ENCODE measurements around the gene SPTBN1.
A peak's percentile ranks its signal among the peaks of the same experiment; 100 is the strongest.

The SPTBN1 gene

DNA sequence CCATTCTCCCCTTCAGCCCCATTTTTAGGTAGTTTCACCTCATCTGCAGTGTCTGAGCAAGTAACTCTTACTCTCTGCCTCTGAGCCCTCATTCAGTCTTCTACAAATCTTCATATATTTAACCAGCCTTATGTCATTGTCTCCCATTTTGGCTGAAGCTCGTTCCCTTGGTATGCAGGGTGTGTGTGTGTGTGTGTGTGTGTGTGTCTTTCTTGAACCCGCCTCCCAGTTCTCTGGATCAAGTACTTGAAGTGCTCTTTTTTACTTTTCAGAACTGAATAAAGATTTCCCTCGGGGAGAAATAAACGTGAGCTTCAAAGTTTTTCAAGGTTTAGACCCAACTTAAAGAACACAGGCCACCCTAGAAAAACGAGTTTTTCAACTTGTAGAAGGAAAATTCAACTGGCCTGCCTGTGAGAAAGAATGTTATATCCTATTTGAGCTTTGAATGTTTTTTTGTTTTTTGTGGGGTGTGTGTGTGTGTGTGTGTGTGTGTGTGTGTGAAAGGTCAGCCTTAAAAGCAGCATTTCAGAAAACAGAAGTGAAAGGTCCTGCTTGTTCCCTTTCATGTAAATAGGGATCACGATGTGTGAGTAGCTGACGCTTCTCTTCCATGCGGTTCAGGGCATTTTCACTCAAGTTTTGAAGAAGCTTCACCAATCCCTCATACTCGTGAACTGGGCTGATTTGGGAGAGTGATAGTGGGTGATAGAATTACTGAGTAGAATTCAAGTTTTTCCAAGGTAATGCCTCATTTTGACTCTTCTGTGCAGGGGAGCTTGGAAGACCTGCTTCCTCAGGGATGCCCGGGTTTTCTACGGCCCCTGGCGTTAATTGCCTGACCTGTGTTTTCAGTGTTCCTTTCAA is 216.7 kb downstream of the SPTBN1 start:
- peaks cover 18 to 26% of the 10 kb centered on the region in 2 donors for H3K36me3 ChIP-seq (ENCODE audit: control insufficient read depth in 1 of 2, insufficient read depth in 2 of 2, low read length in 2 of 2)
- H3K27me3 ChIP-seq (ENCODE audit: low read depth, low read length): no peaks in the 10 kb centered on the region
- H3K27ac ChIP-seq (ENCODE audit: low read length): peak overlapping the region; percentile 76
- H3K9me3 ChIP-seq (ENCODE audit: control insufficient read depth in 1 of 2, low read length in 2 of 2): no peaks in the 10 kb centered on the region
- peak overlapping the region in 1 of 2 donors; percentile 29 for H3K4me3 ChIP-seq (ENCODE audit: low read depth in 1 of 2, low read length in 2 of 2)
- H3K4me1 ChIP-seq (ENCODE audit: control insufficient read depth in 1 of 2, insufficient read depth in 2 of 2, low read length in 2 of 2): peaks cover 14 to 15% of the 10 kb centered on the region in 2 donors

DNA sequence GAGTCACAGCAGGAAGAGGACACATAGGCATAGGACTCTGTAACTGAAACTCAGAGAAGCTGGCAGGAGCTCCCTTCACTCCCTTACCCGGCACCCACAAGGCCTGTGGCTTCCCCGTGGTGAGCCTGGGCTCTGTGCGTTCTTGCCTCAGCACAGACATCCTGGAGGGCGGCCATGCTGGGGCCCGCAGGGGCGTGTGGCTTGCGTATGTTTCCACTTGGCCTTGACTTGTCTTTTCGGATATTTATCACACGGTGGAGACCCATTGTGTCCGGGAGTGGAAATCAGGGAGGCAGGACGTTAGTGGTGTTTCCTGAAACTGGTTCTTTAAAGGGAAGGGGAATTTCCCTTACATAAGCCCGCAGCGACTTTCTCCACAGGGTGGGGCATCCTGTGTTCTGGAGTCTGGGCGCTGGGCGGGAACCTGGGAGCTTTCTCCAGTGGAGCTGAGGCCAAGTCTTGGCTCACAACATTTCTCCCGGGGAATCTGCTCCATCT is 217.4 kb downstream of the SPTBN1 start:
- Histone ChIP-seq H3K27ac (ENCODE audit: low read length) (peak overlapping the region; percentile 76), H3K4me3 (ENCODE audit: low read depth in 1 of 2, low read length in 2 of 2) (peak overlapping the region in 1 of 2 donors; percentile 29), H3K36me3 (ENCODE audit: control insufficient read depth in 1 of 2, insufficient read depth in 2 of 2, low read length in 2 of 2) (peaks cover 13 to 19% of the 10 kb centered on the region in 2 donors), H3K4me1 (ENCODE audit: control insufficient read depth in 1 of 2, insufficient read depth in 2 of 2, low read length in 2 of 2) (peaks cover 13% of the 10 kb centered on the region in 2 donors), H3K27me3 (ENCODE audit: low read depth, low read length) (no peaks in the 10 kb centered on the region), H3K9me3 (ENCODE audit: control insufficient read depth in 1 of 2, low read length in 2 of 2) (no peaks in the 10 kb centered on the region)

DNA sequence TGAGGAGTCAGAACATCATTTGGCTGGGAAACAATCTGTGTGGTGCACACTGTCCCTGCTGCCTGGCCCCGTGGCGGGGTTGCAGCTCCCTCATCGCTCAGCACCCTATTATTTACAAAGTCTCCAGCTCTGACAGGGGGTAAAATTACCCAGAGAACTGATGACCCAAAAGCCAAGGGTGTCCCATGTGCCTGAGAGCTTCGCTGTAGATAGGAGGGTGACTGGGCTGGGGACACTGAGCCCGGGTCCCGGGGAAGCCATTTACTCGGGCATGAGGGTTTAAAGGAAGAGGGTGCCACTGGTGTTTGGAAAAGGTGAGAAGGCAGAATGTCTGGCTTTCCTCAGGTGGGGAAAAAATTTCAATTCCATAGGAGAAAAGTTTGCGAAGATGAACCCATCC is 219.2 kb downstream of the SPTBN1 start:
- Histone ChIP-seq H3K27me3 (ENCODE audit: low read depth, low read length) (no peaks in the 10 kb centered on the region), H3K4me1 (ENCODE audit: control insufficient read depth in 1 of 2, insufficient read depth in 2 of 2, low read length in 2 of 2) (peaks cover 0 to 1% of the 10 kb centered on the region in 2 donors), H3K4me3 (ENCODE audit: low read depth in 1 of 2, low read length in 2 of 2) (no peak overlapping the region), H3K36me3 (ENCODE audit: control insufficient read depth in 1 of 2, insufficient read depth in 2 of 2, low read length in 2 of 2) (peaks cover 3 to 5% of the 10 kb centered on the region in 2 donors), H3K9me3 (ENCODE audit: control insufficient read depth in 1 of 2, low read length in 2 of 2) (no peaks in the 10 kb centered on the region), H3K27ac (ENCODE audit: low read length) (no peak overlapping the region)

DNA sequence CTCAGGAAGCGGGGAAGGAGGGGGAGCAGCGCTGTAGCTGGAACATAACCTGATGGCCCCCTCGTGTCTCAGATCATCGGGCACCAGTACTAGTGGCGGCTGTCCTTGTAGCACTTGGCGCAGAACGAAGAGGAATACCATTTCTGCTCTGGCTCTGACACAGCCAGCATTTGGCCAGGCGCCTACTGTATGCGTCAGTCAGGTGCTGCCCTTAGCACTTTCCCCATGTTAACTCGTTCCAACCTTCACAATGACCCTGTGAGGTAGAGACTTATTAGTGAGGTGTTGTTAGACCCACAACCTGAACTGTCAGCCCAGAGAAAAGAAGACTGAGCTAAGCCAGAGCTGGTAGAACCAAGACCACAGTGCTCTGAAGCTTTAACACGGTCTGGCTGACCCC is 219.6 kb downstream of the SPTBN1 start:
- peaks cover 0 to under 1% of the 10 kb centered on the region in 2 donors for H3K36me3 ChIP-seq (ENCODE audit: control insufficient read depth in 1 of 2, insufficient read depth in 2 of 2, low read length in 2 of 2)
- H3K4me1 ChIP-seq (ENCODE audit: control insufficient read depth in 1 of 2, insufficient read depth in 2 of 2, low read length in 2 of 2): peaks cover 0 to 2% of the 10 kb centered on the region in 2 donors
- no peak overlapping the region for H3K4me3 ChIP-seq (ENCODE audit: low read depth in 1 of 2, low read length in 2 of 2)
- no peak overlapping the region for H3K27ac ChIP-seq (ENCODE audit: low read length)
- no peaks in the 10 kb centered on the region for H3K9me3 ChIP-seq (ENCODE audit: control insufficient read depth in 1 of 2, low read length in 2 of 2)
- no peaks in the 10 kb centered on the region for H3K27me3 ChIP-seq (ENCODE audit: low read depth, low read length)

DNA sequence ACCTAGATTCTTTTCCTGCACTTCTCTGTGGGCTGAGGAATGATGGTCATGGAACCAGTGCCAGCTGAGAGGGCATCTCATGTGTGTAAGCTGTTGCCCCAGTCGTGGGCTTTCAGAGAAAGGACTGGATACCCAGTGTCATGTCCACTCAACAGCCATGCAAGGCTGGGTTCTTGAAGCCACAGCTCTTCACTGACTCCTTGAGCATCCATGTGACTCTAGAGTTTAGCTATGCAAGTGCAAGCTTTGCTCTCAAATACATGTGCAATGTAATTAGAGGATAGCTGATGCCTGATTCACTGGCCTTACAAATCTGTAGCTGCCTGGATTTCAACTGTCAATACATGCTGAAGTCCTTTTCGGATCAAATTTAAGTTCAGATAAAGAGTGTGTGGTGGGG is 220.5 kb downstream of the SPTBN1 start:
- Histone ChIP-seq H3K4me3 (ENCODE audit: low read depth in 1 of 2, low read length in 2 of 2) (no peak overlapping the region), H3K36me3 (ENCODE audit: control insufficient read depth in 1 of 2, insufficient read depth in 2 of 2, low read length in 2 of 2) (no peaks in the 10 kb centered on the region), H3K27me3 (ENCODE audit: low read depth, low read length) (no peaks in the 10 kb centered on the region), H3K9me3 (ENCODE audit: control insufficient read depth in 1 of 2, low read length in 2 of 2) (no peaks in the 10 kb centered on the region), H3K27ac (ENCODE audit: low read length) (no peak overlapping the region), H3K4me1 (ENCODE audit: control insufficient read depth in 1 of 2, insufficient read depth in 2 of 2, low read length in 2 of 2) (peaks cover 0 to 5% of the 10 kb centered on the region in 2 donors)

DNA sequence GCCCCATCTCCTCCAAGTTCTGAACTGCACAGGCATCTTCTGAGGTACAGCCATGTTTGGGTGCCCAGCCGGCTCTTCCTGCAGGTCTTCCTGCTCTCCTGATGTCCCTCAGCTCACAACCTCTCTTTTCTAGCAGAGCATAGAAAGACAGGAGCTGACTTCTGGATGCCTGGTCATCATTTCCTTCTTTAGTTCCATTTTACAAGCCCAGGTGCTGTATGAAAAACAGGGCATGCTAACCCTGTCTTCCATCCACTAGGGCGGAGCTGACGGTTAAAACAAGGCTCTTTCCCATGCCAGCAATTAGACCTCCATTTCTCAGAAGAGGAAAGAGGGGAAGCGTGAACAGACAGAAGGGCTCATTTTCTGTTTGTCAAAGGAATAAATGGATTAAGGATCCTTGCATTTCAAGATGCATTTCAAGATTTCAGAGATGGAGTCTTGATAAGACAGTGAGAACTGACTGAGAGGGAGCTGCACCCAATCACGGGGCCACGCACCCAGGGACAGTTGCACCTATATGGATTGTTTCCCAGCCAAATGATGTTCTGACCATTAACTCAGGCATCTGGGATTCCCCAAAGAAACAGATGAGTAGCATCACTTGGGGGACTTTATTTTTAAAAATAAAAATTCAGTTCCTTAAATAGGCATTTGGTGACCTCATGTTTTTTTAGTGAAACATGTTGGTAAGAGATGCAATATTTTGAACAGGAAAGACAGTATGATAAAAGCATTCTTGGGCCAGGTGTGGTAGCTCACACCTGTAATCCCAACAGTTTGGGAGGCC is 221.5 kb downstream of the SPTBN1 start:
- H3K4me3 ChIP-seq (ENCODE audit: low read depth in 1 of 2, low read length in 2 of 2): no peak overlapping the region
- H3K36me3 ChIP-seq (ENCODE audit: control insufficient read depth in 1 of 2, insufficient read depth in 2 of 2, low read length in 2 of 2): no peaks in the 10 kb centered on the region
- peaks cover 0 to 5% of the 10 kb centered on the region in 2 donors for H3K4me1 ChIP-seq (ENCODE audit: control insufficient read depth in 1 of 2, insufficient read depth in 2 of 2, low read length in 2 of 2)
- no peaks in the 10 kb centered on the region for H3K9me3 ChIP-seq (ENCODE audit: control insufficient read depth in 1 of 2, low read length in 2 of 2)
- no peaks in the 10 kb centered on the region for H3K27me3 ChIP-seq (ENCODE audit: low read depth, low read length)
- H3K27ac ChIP-seq (ENCODE audit: low read length): no peak overlapping the region

DNA sequence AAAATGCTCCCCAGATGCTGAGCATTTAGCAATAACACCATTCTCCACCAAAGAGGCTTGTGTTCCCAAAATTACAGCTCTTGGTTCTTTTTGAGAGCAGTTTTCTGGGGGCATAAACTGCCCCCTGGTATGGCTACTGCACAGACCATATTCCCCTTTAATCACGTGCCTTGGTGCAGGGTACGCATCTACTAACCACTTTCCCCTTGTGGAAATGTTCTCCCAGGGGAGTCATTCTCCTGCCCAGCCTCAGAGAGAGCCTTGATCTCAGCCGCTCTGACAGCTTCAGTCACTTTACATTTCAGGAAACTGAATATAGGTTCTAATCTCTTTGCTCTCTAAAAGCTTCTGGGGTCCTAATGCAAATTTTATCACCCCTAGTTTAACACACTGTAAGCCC is 222.6 kb downstream of the SPTBN1 start:
- Histone ChIP-seq H3K4me3 (ENCODE audit: low read depth in 1 of 2, low read length in 2 of 2) (no peak overlapping the region), H3K27ac (ENCODE audit: low read length) (no peak overlapping the region), H3K9me3 (ENCODE audit: control insufficient read depth in 1 of 2, low read length in 2 of 2) (no peaks in the 10 kb centered on the region), H3K4me1 (ENCODE audit: control insufficient read depth in 1 of 2, insufficient read depth in 2 of 2, low read length in 2 of 2) (peaks cover 0 to 5% of the 10 kb centered on the region in 2 donors), H3K36me3 (ENCODE audit: control insufficient read depth in 1 of 2, insufficient read depth in 2 of 2, low read length in 2 of 2) (no peaks in the 10 kb centered on the region), H3K27me3 (ENCODE audit: low read depth, low read length) (no peaks in the 10 kb centered on the region)

DNA sequence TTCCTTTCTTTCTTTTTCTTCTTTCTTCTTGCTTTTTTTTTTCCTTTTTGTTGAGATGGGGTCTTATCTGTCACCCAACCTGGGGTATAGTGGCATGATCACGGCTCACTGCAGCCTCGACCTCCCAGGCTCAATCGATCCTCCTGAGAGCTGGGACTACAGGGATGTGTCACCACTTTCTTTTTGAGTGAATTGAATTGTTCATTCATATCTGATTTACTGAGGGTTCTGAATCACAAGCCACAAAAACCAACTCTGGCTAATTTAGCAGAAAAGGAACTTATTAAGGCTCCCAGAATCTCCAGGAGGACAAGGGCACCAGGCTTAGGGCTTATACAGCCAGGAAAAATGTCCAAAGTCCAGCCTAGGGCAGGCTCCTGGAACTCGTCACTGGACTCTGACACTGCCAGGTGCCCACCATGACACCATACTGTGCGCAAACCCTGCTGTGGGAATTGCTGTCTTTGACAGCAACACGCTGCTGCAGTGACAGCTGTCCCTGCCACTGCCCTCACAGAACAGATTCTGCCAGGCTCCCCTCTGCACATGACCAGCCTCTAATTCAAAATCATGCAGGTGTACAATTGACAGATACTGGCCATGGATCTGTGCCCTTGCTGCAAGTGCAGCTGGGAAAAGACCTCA is 224.4 kb downstream of the SPTBN1 start:
- Histone ChIP-seq H3K4me3 (ENCODE audit: low read depth in 1 of 2, low read length in 2 of 2) (no peak overlapping the region), H3K4me1 (ENCODE audit: control insufficient read depth in 1 of 2, insufficient read depth in 2 of 2, low read length in 2 of 2) (peaks cover 0 to 5% of the 10 kb centered on the region in 2 donors), H3K27me3 (ENCODE audit: low read depth, low read length) (no peaks in the 10 kb centered on the region), H3K9me3 (ENCODE audit: control insufficient read depth in 1 of 2, low read length in 2 of 2) (no peaks in the 10 kb centered on the region), H3K27ac (ENCODE audit: low read length) (no peak overlapping the region), H3K36me3 (ENCODE audit: control insufficient read depth in 1 of 2, insufficient read depth in 2 of 2, low read length in 2 of 2) (no peaks in the 10 kb centered on the region)

DNA sequence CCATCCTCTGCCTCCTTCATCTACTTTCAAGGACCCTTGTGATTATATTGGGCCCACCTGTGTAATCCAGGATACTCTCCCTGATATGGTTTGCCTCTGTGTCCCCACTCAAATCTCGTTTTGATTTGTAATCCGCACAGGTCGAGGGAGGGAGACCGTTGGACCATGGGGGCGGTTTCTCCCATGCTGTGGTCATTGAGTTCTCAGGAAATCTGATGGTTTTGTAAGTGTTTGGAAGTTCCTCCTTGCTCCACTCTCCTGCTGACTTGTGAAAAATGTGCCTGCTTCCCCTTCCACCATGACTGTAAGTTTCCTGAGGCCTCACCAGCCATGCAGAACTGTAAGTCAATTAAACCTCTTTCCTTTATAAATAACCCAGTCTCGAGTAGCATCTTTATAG is 225.3 kb downstream of the SPTBN1 start:
- Histone ChIP-seq H3K4me3 (ENCODE audit: low read depth in 1 of 2, low read length in 2 of 2) (no peak overlapping the region), H3K36me3 (ENCODE audit: control insufficient read depth in 1 of 2, insufficient read depth in 2 of 2, low read length in 2 of 2) (no peaks in the 10 kb centered on the region), H3K27ac (ENCODE audit: low read length) (no peak overlapping the region), H3K9me3 (ENCODE audit: control insufficient read depth in 1 of 2, low read length in 2 of 2) (no peaks in the 10 kb centered on the region), H3K4me1 (ENCODE audit: control insufficient read depth in 1 of 2, insufficient read depth in 2 of 2, low read length in 2 of 2) (peaks cover 0 to 5% of the 10 kb centered on the region in 2 donors), H3K27me3 (ENCODE audit: low read depth, low read length) (no peaks in the 10 kb centered on the region)

DNA sequence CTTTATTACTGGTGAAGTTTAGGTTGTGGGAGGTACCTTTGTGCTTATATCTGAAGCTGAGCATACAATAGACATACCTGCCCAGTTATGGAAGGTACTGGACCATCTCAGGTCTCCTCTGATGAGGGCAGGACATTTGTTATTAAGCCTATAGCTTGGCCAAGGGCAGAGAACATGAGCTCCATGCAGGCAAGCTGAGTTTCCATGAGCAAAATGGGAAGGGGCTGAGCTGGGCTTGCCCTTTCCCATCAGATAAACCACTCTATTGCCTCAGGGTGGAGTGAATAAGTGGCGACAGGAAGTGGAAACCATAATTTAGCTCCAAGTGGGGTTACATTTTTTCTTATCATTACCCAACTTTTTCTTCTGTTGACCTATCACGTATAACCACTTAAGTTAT is 227.5 kb downstream of the SPTBN1 start:
- Histone ChIP-seq H3K36me3 (ENCODE audit: control insufficient read depth in 1 of 2, insufficient read depth in 2 of 2, low read length in 2 of 2) (no peaks in the 10 kb centered on the region), H3K9me3 (ENCODE audit: control insufficient read depth in 1 of 2, low read length in 2 of 2) (no peaks in the 10 kb centered on the region), H3K4me1 (ENCODE audit: control insufficient read depth in 1 of 2, insufficient read depth in 2 of 2, low read length in 2 of 2) (peaks cover 0 to 5% of the 10 kb centered on the region in 2 donors), H3K27me3 (ENCODE audit: low read depth, low read length) (no peaks in the 10 kb centered on the region), H3K27ac (ENCODE audit: low read length) (no peak overlapping the region), H3K4me3 (ENCODE audit: low read depth in 1 of 2, low read length in 2 of 2) (no peak overlapping the region)

DNA sequence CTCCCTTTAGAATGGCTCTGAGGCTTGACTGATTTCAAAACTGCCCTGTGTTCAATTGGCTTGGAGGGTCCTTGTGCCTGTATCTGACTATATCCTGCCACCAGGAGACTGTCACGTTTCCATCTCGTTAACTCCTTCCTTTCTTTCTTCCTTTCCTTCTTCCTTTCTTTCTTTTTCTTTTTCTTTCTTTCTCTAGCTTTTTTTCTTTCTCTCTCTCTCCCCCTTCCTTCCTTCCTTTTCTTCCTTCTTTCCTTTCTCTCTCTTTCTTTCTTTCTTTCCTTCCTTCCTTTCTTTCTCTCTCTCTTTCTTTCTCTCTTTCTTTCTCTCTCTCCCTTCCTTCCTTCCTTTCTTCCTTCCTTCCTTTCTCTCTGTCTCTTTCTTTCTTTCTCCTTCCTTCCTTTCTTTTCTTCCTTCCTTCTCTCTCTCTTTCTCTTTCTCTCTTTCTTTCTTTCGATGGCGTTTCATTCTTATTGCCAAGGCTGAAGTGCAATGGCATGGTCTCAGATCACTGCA is 229.2 kb downstream of the SPTBN1 start:
- H3K27ac ChIP-seq (ENCODE audit: low read length): no peak overlapping the region
- H3K4me1 ChIP-seq (ENCODE audit: control insufficient read depth in 1 of 2, insufficient read depth in 2 of 2, low read length in 2 of 2): peaks cover 0 to 5% of the 10 kb centered on the region in 2 donors
- no peaks in the 10 kb centered on the region for H3K36me3 ChIP-seq (ENCODE audit: control insufficient read depth in 1 of 2, insufficient read depth in 2 of 2, low read length in 2 of 2)
- H3K9me3 ChIP-seq (ENCODE audit: control insufficient read depth in 1 of 2, low read length in 2 of 2): no peaks in the 10 kb centered on the region
- no peak overlapping the region for H3K4me3 ChIP-seq (ENCODE audit: low read depth in 1 of 2, low read length in 2 of 2)
- H3K27me3 ChIP-seq (ENCODE audit: low read depth, low read length): no peaks in the 10 kb centered on the region

All from muscle layer of duodenum (tissue), 2 donors.